Effector CD8-positive, alpha-beta T cell (primary cell): ENCODE measurements around the gene TRIP6.
"Not testable (repeated sequence)": the region's sequence is repeated elsewhere in the genome, so short reads cannot be mapped to it uniquely, and the experiment has no call there.

Experiments
- DNase-seq: peaks from one replicate; lab custom pipeline; 2025; lab: John Stamatoyannopoulos, UW

TRIP6 gene

GRCh38 chr7:100914208-100914878 lies 47.2 kb downstream of the TRIP6 start:
- no peak for DNase-seq

- DNase-seq = no peak
Observed at GRCh38 chr7:100914879-100915447, 47.8 kb downstream of the TRIP6 start.

- DNase-seq = not testable (repeated sequence)
Observed at GRCh38 chr7:100919335-100919734, 52.1 kb downstream of the TRIP6 start.

- DNase-seq = not testable (repeated sequence)
Observed at GRCh38 chr7:100919779-100920437, 52.7 kb downstream of the TRIP6 start.

- no peak for DNase-seq
Observed at GRCh38 chr7:100921039-100921438, 53.9 kb downstream of the TRIP6 start.
